ENCODE measurements around the gene SUGP1. TPM values are rescaled to one million over a fixed set of nuclear protein-coding genes. Genes with fewer than 3 reads are reported as not detected.

The SUGP1 gene
- total RNA-seq, 1 donor from 2014 or later, result 40.1 TPM

DNA sequence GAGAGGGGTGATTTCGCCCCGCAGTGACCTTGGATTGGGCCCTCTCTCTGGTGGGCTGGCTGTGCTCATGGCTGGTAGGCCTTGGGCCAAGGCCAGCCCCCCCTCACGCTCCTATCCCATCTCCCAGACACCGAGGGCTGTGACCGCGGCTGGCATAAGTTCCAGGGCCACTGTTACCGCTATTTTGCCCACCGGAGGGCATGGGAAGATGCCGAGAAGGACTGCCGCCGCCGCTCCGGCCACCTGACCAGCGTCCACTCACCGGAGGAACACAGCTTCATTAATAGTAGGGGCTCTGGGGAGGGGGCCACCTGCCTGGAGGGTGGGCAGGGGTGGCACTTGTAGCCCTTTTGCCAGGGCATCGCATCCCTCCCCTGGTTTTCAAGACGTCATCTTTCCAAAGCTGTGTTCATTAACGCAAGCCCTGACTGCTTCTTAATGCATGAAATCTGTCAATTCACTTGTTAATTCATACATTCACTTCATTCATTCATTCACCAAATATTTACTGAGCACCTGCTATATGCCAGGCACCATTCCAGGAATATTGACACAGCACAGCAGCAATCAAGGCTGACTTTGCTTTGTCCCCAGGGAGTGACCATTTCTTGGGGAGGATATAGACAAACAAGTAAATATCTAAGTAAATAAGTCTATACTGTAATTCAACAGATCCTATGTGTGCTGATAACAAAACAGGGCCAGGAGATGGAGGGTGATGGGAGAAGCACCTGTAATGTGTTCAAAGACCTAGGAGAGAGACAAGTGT, 82.0 kb downstream of the SUGP1 start:
- DNase-seq (no peak), ATAC-seq (no peak)
- Histone ChIP-seq H3K27ac (no peak overlapping the region), H3K36me3 (no peaks in the 10 kb centered on the region), H3K4me3 (no peak overlapping the region), H3K4me1 (no peaks in the 10 kb centered on the region), H3K27me3 (peaks cover 13% of the 10 kb centered on the region), H3K9me3 (peaks cover 13% of the 10 kb centered on the region)
- intact Hi-C loops (cut with DNase I), result no loop called here
- TF ChIP-seq, protein P1, sequence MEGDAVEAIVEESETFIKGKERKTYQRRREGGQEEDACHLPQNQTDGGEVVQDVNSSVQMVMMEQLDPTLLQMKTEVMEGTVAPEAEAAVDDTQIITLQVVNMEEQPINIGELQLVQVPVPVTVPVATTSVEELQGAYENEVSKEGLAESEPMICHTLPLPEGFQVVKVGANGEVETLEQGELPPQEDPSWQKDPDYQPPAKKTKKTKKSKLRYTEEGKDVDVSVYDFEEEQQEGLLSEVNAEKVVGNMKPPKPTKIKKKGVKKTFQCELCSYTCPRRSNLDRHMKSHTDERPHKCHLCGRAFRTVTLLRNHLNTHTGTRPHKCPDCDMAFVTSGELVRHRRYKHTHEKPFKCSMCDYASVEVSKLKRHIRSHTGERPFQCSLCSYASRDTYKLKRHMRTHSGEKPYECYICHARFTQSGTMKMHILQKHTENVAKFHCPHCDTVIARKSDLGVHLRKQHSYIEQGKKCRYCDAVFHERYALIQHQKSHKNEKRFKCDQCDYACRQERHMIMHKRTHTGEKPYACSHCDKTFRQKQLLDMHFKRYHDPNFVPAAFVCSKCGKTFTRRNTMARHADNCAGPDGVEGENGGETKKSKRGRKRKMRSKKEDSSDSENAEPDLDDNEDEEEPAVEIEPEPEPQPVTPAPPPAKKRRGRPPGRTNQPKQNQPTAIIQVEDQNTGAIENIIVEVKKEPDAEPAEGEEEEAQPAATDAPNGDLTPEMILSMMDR (IDR thresholded peaks at IDR 0.05), result no peak

DNA sequence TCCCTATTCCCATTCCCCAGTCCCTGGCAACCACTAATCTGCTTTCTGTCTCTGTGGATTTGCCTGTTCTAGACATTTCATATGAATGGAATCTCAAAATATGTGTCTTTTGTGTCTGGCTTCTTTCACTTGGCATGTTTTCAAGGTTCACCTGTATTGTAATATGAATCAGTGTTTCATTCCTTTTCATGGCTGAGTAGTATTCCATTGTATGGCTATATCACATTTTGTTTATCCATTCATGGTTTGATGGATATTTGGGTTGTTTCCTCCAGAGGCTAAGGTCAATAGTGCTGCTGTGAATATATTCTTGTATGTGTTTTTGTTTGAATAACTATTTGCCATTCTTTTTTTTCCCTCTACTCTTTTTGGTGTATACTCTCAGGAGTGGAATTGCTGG, 84.1 kb downstream of the SUGP1 start:
- intact Hi-C loops (cut with DNase I), result no loop called here
- H3K27me3 ChIP-seq, result peaks cover 13% of the 10 kb centered on the region
- TF ChIP-seq, protein P1 (IDR thresholded peaks at IDR 0.05), result no peak
- DNase-seq (no peak), ATAC-seq (no peak)
- H3K9me3 ChIP-seq, result peaks cover 13% of the 10 kb centered on the region
- no peaks in the 10 kb centered on the region for H3K4me1 ChIP-seq
- H3K4me3 ChIP-seq, result no peak overlapping the region
- H3K36me3 ChIP-seq, result no peaks in the 10 kb centered on the region
- H3K27ac ChIP-seq, result no peak overlapping the region

DNA sequence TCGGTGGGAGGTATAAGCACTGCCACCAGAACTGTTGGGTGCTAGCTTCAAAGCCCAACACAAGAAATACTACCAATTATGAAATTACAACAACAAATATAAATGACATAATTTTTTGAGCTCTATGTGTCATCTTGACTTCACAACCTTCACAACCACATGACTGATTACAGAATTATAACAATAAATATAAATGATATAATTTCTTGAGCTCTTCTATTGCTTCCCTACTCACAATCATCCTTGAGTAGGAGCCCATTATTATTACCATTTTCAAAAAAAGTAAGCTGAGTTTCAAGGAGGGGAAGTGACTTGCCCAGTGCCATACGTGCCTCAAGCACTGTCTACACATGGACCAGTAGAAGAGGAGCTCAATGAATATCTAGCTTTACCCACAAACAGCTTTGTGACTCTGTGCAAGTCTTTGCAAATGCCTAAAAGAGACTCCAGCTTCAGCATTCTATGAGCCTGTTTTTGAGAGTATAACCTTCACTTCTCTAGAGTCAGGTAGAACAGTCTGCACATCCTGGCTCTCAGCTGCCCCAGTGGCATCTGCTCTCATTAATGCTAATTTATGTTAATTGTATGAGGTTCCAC, 86.0 kb downstream of the SUGP1 start:
- H3K9me3 ChIP-seq, result peaks cover 13% of the 10 kb centered on the region
- TF ChIP-seq, protein P1 (IDR thresholded peaks at IDR 0.05), result no peak
- no peak for DNase-seq
- H3K36me3 ChIP-seq, result no peaks in the 10 kb centered on the region
- ATAC-seq, result no peak
- H3K27ac ChIP-seq, result no peak overlapping the region
- H3K27me3 ChIP-seq, result peaks cover 5% of the 10 kb centered on the region
- no peaks in the 10 kb centered on the region for H3K4me1 ChIP-seq
- intact Hi-C loops (cut with DNase I), result no loop called here
- H3K4me3 ChIP-seq, result no peak overlapping the region

DNA sequence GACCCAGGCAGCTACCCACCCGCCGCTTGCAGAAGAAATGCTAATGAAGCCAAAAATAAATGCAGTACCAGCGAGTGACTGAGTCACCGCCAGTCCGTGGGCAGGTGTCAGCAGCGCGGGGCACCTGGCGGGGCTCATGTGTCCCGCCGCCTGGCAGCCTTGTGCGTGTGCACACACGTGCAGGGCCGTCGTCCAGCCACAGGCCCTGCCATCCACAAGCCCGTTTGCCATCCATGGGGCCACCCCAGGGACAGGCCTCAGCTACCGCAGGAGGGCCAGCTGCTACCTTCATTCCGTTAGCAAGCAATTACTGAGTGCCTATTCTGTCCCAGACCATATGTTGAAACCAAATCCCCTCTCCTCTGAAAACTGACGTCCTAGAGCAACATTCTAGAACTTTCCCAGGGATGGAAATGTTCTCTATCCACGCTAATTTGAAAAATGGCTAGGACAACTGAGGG, 88.0 kb downstream of the SUGP1 start:
- H3K27ac ChIP-seq, result no peak overlapping the region
- no peaks in the 10 kb centered on the region for H3K4me1 ChIP-seq
- intact Hi-C loops (cut with DNase I), result no loop called here
- ATAC-seq (no peak), DNase-seq (no peak)
- peaks cover 10% of the 10 kb centered on the region for H3K27me3 ChIP-seq
- H3K36me3 ChIP-seq, result no peaks in the 10 kb centered on the region
- TF ChIP-seq, protein P1 (IDR thresholded peaks at IDR 0.05), result no peak
- no peak overlapping the region for H3K4me3 ChIP-seq
- H3K9me3 ChIP-seq, result peaks cover 13% of the 10 kb centered on the region

DNA sequence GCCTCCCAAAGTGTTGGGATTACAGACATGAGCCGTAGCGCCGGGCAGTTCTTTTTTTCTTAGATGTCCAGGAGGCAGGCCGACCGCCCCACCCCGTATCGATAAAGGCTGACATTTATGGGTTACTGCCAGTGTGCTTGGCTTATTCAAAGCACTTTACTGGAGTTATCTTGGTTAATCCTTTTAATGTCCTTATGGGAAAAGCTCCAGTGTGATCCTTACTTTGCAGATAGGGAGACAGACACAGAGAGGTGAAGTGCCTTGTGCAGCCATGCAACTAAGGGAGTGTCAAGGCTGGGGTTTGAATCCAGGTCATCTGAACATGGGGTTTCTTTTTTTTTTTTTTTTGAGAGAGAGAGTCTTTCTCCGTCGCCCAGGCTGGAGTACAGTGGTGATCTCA, 89.3 kb downstream of the SUGP1 start:
- DNase-seq (no peak), ATAC-seq (no peak)
- Histone ChIP-seq H3K27me3 (peaks cover 22% of the 10 kb centered on the region), H3K4me3 (no peak overlapping the region), H3K27ac (no peak overlapping the region), H3K9me3 (peaks cover 13% of the 10 kb centered on the region), H3K36me3 (no peaks in the 10 kb centered on the region), H3K4me1 (no peaks in the 10 kb centered on the region)
- TF ChIP-seq, protein P1 (IDR thresholded peaks at IDR 0.05), result no peak
- intact Hi-C loops (cut with DNase I), result no loop called here
